Peyer's patch (tissue), 4 donors: ENCODE data around the gene SOCS7.

ENCODE experiments used
- CTCF ChIP-seq, 6 experiments: fragments of 450-650 bp in 4 of 6; fragments of 200-600 bp in 2 of 6; sonication (generic) in 1 of 6; IDR thresholded peaks; one replicate each; pipeline ENCODE4 v1.5.1; 2017 to 2019; ENCODE audit warnings: antibody characterized with exemption in 6 of 6, mild to moderate bottlenecking in 3 of 6, moderate library complexity in 1 of 6
- POLR2A ChIP-seq, 2 donors: fragments of 450-650 bp; IDR thresholded peaks; one replicate each; pipeline ENCODE4 v1.5.1; 2017; ENCODE audit warnings: antibody characterized with exemption in 2 of 2, mild to moderate bottlenecking in 2 of 2, moderate library complexity in 2 of 2

DNA sequence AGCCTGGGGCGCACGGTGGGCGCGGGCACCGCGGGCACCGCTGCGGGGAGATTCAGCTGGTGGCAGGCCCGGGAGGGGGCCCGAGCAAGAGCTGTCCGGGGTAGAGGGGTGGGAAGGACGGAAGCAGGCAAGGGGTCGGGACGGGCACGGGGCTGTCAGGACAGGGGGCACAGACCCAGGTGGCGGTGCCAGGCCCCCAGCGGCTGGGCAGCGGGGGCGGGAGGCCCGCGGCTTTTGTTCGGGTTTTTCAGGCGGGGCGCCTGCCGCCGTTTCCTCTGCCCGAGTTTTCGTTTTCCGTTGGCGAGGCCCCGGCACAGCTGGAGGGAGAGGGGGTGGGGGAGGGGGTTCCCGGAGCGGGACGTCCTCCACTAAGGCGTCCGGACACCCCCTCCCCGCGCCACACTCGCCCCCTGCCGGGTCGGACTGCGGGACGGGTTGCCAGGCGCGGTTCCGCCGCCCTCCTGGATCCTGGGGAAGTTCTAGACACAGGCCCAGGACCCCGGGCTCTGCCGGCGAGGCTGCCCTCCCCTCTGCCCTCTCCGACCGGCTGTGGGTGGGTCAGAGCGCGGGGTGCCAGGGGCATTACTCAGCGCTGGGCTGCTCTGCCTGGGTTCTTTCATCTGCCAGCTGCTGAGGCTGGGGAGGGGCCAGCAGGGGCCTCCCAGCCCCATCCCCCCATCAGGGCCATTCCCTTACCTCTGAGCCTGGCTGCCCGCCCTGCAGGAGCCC is 77.2 kb downstream of the SOCS7 start:
- TF ChIP-seq POLR2A (IDR thresholded peaks at IDR 0.05) (no peak), CTCF (IDR thresholded peaks at IDR 0.05) (no peak)
